Thyroid gland (tissue), 4 donors: Measurements from ENCODE around the gene CERT1.

Experiments
- CTCF ChIP-seq, 6 experiments: fragments of 200-600 bp in 3 of 6; fragments of 450-650 bp in 3 of 6; sonication (generic) in 3 of 6; IDR thresholded peaks; one replicate each; pipeline ENCODE4 v1.5.1; 2016 to 2019; ENCODE audit warnings: antibody characterized with exemption in 6 of 6, mild to moderate bottlenecking in 2 of 6, inconsistent platforms in 1 of 6, moderate library complexity in 1 of 6
- POLR2A ChIP-seq, 2 donors: fragments of 450-650 bp; IDR thresholded peaks; one replicate each; pipeline ENCODE4 v1.6.1; 2017; ENCODE audit warnings: antibody characterized with exemption in 2 of 2, mild to moderate bottlenecking in 2 of 2, moderate library complexity in 1 of 2

GRCh38 chr5:75513841-75514240, 2.4 kb upstream of the CERT1 start:
- TF ChIP-seq CTCF (IDR thresholded peaks at IDR 0.05) (no peak), POLR2A (IDR thresholded peaks at IDR 0.05) (no peak)
